NCI-H510A treated with DMSO at 0.1 percent for 48 hours (cell line): ENCODE results near the gene TDRD7.

Source experiments
- DNase-seq: peaks from one replicate; lab custom pipeline; 2025; lab: John Stamatoyannopoulos, UW

TDRD7 gene

GRCh38 chr9:97386733-97387503 is 25.0 kb upstream of the TDRD7 start:
- peak; percentile 61 for DNase-seq

- DNase-seq, result no peak
Measured at GRCh38 chr9:97387504-97387886, 24.4 kb upstream of the TDRD7 start.

GRCh38 chr9:97387936-97388684 is 23.8 kb upstream of the TDRD7 start:
- DNase-seq, result peak; percentile 47

- no peak for DNase-seq
Measured at GRCh38 chr9:97388721-97389238, 23.1 kb upstream of the TDRD7 start.

GRCh38 chr9:97389249-97389648 is 22.6 kb upstream of the TDRD7 start:
- DNase-seq, result no peak

- DNase-seq, result no peak
Measured at GRCh38 chr9:97390791-97391406, 21.0 kb upstream of the TDRD7 start.

- no peak for DNase-seq
Measured at GRCh38 chr9:97394881-97395280, 17.0 kb upstream of the TDRD7 start.

GRCh38 chr9:97395745-97396144 is 16.2 kb upstream of the TDRD7 start:
- no peak for DNase-seq

GRCh38 chr9:97396256-97396655 is 15.6 kb upstream of the TDRD7 start:
- DNase-seq, result no peak

- no peak for DNase-seq
Measured at GRCh38 chr9:97397220-97397619, 14.7 kb upstream of the TDRD7 start.

- DNase-seq, result peak; percentile 58
Measured at GRCh38 chr9:97398999-97399758, 12.7 kb upstream of the TDRD7 start.

GRCh38 chr9:97403746-97404316 is 8.1 kb upstream of the TDRD7 start:
- no peak for DNase-seq

- no peak for DNase-seq
Measured at GRCh38 chr9:97405551-97405950, 6.3 kb upstream of the TDRD7 start.

- no peak for DNase-seq
Measured at GRCh38 chr9:97406620-97407177, 5.2 kb upstream of the TDRD7 start.

- no peak for DNase-seq
Measured at GRCh38 chr9:97408562-97408961, 3.3 kb upstream of the TDRD7 start.

GRCh38 chr9:97411440-97411788 is 482 bp upstream of the TDRD7 start:
- no peak for DNase-seq

- peak; percentile 51 for DNase-seq
Measured at GRCh38 chr9:97412626-97413385, 910 bp downstream of the TDRD7 start.

- no peak for DNase-seq
Measured at GRCh38 chr9:97413462-97413861, 1.6 kb downstream of the TDRD7 start.

- no peak for DNase-seq
Measured at GRCh38 chr9:97415146-97415545, 3.2 kb downstream of the TDRD7 start.

- DNase-seq, result no peak
Measured at GRCh38 chr9:97418880-97419279, 7.0 kb downstream of the TDRD7 start.
